ENCODE data around the gene CEP350. TPM values are rescaled to one million over a fixed set of nuclear protein-coding genes. Genes with fewer than 3 reads are reported as not detected.

CEP350 gene
- total RNA-seq, 1 experiment from 2014 or later = 28.7 TPM

- DNase-seq (ENCODE audit: low read depth) = no peak
These were observed 103.3 kb downstream of the CEP350 start for GRCh38 chr1:180057883-180058396.

- DNase-seq (ENCODE audit: low read depth) = no peak
These were observed 106.4 kb downstream of the CEP350 start for GRCh38 chr1:180061019-180061418.

GRCh38 chr1:180062452-180062971, 107.9 kb downstream of the CEP350 start:
- DNase-seq (ENCODE audit: low read depth) = no peak

- DNase-seq (ENCODE audit: low read depth) = no peak
These were observed 110.8 kb downstream of the CEP350 start for GRCh38 chr1:180065408-180065807.

- no peak for DNase-seq (ENCODE audit: low read depth)
These were observed 111.5 kb downstream of the CEP350 start for GRCh38 chr1:180066150-180066549.

GRCh38 chr1:180070286-180070685, 115.7 kb downstream of the CEP350 start:
- DNase-seq (ENCODE audit: low read depth) = no peak

GRCh38 chr1:180071759-180072158, 117.1 kb downstream of the CEP350 start:
- no peak for DNase-seq (ENCODE audit: low read depth)

GRCh38 chr1:180080439-180080838, 125.8 kb downstream of the CEP350 start:
- DNase-seq (ENCODE audit: low read depth) = no peak

- DNase-seq (ENCODE audit: low read depth) = no peak
These were observed 126.9 kb downstream of the CEP350 start for GRCh38 chr1:180081474-180081873.

GRCh38 chr1:180083164-180083563, 128.6 kb downstream of the CEP350 start:
- DNase-seq (ENCODE audit: low read depth) = no peak

GRCh38 chr1:180084867-180085266, 130.3 kb downstream of the CEP350 start:
- no peak for DNase-seq (ENCODE audit: low read depth)

GRCh38 chr1:180085331-180085730, 130.7 kb downstream of the CEP350 start:
- no peak for DNase-seq (ENCODE audit: low read depth)

- no peak for DNase-seq (ENCODE audit: low read depth)
These were observed 138.5 kb downstream of the CEP350 start for GRCh38 chr1:180092931-180093650.

GRCh38 chr1:180094705-180095295, 140.2 kb downstream of the CEP350 start:
- DNase-seq (ENCODE audit: low read depth) = no peak

- DNase-seq (ENCODE audit: low read depth) = no peak
These were observed 142.1 kb downstream of the CEP350 start for GRCh38 chr1:180096584-180097325.

GRCh38 chr1:180097326-180097605, 142.7 kb downstream of the CEP350 start:
- DNase-seq (ENCODE audit: low read depth) = no peak

GRCh38 chr1:180101411-180101810, 146.8 kb downstream of the CEP350 start:
- no peak for DNase-seq (ENCODE audit: low read depth)

GRCh38 chr1:180103819-180104218, 149.2 kb downstream of the CEP350 start:
- no peak for DNase-seq (ENCODE audit: low read depth)

GRCh38 chr1:180112091-180112490, 157.5 kb downstream of the CEP350 start:
- DNase-seq (ENCODE audit: low read depth) = no peak

- DNase-seq (ENCODE audit: low read depth) = no peak
These were observed 158.5 kb downstream of the CEP350 start for GRCh38 chr1:180112984-180113647.

GRCh38 chr1:180114396-180114945, 159.9 kb downstream of the CEP350 start:
- no peak for DNase-seq (ENCODE audit: low read depth)
